Keratinocyte (primary cell): Measurements from ENCODE around the gene TMEM52. TPM values are rescaled to one million over a fixed set of nuclear protein-coding genes. Genes with fewer than 3 reads are reported as not detected.
A peak's percentile ranks its signal among the peaks of the same experiment; 100 is the strongest.

ENCODE experiments used
- DNase-seq: peaks from one replicate; pipeline ENCODE4 v3.0.0-alpha.2; 2011; ENCODE audit warnings: low read depth, missing footprints, low spot score
- FAIRE-seq: peaks from 2 replicates; lab custom pipeline; 2011; peaks lifted over from hg19 to GRCh38; lab: Jason Lieb, UNC
- H2AFZ ChIP-seq: 2 replicates; pipeline ENCODE4 v1.6.0; 2012; ENCODE audit warnings: low read length, control low read depth, inconsistent platforms; ENCODE audit not compliant: control insufficient read depth
- H3K27ac ChIP-seq: 2 replicates; pipeline ENCODE4 v1.5.1; 2011; ENCODE audit warnings: low read length; ENCODE audit not compliant: control insufficient read depth, insufficient read depth
- H3K27me3 ChIP-seq: 3 replicates; pipeline ENCODE4 v1.6.0; 2011; ENCODE audit warnings: low read length; ENCODE audit not compliant: control insufficient read depth, insufficient read depth; ENCODE audit errors: extremely low read depth
- H3K36me3 ChIP-seq, 2 experiments: 2 replicates in 1 of 2; 3 replicates in 1 of 2; pipeline ENCODE4 v1.5.1; 2011; ENCODE audit warnings: low read length in 2 of 2, mild to moderate bottlenecking in 1 of 2; ENCODE audit not compliant: control insufficient read depth in 2 of 2, insufficient read depth in 2 of 2; ENCODE audit errors: extremely low read depth in 1 of 2
- H3K4me1 ChIP-seq: 3 replicates; pipeline ENCODE4 v1.5.1; 2011; ENCODE audit warnings: low read length; ENCODE audit not compliant: control insufficient read depth, insufficient read depth; ENCODE audit errors: extremely low read depth
- H3K4me2 ChIP-seq: 3 replicates; pipeline ENCODE4 v1.6.0; 2011; ENCODE audit warnings: low read depth, low read length; ENCODE audit not compliant: control insufficient read depth, insufficient read depth; ENCODE audit errors: extremely low read depth
- H3K4me3 ChIP-seq, 3 experiments: fragments of 200-600 bp in 1 of 3; sonication (generic) in 1 of 3; 2 replicates in 2 of 3; 3 replicates in 1 of 3; pipeline ENCODE4 v1.5.1; 2011 to 2016; ENCODE audit warnings: low read length in 3 of 3, mild to moderate bottlenecking in 3 of 3, control low read depth in 2 of 3, inconsistent platforms in 1 of 3, low read depth in 1 of 3, mixed read lengths in 1 of 3, mixed run types in 1 of 3, moderate library complexity in 1 of 3; ENCODE audit not compliant: control insufficient read depth in 2 of 3, insufficient read depth in 2 of 3; ENCODE audit errors: extremely low read depth in 1 of 3
- H3K79me2 ChIP-seq: 2 replicates; pipeline ENCODE4 v1.6.0; 2012; ENCODE audit warnings: low read length; ENCODE audit not compliant: control insufficient read depth, insufficient read depth
- H3K9ac ChIP-seq: 3 replicates; pipeline ENCODE4 v1.6.0; 2011; ENCODE audit warnings: low read length; ENCODE audit not compliant: control insufficient read depth, insufficient read depth; ENCODE audit errors: extremely low read depth
- H3K9me1 ChIP-seq: 3 replicates; pipeline ENCODE4 v1.6.0; 2011; ENCODE audit warnings: low read length; ENCODE audit not compliant: control insufficient read depth, insufficient read depth; ENCODE audit errors: extremely low read depth
- H3K9me3 ChIP-seq: 2 replicates; pipeline ENCODE4 v1.5.1; 2012; ENCODE audit warnings: low read depth, low read length; ENCODE audit not compliant: control insufficient read depth
- H4K20me1 ChIP-seq: 3 replicates; pipeline ENCODE4 v1.6.0; 2011; ENCODE audit warnings: low read length; ENCODE audit not compliant: control insufficient read depth, insufficient read depth; ENCODE audit errors: extremely low read depth
- CTCF ChIP-seq, 3 experiments: IDR thresholded peaks in 1 of 3; conservative IDR thresholded peaks in 1 of 3; optimal IDR thresholded peaks in 1 of 3; 2 replicates in 2 of 3; 3 replicates in 1 of 3; pipeline versions ENCODE3 to v1.5.1; 2011; ENCODE audit warnings: low read length in 3 of 3, mild to moderate bottlenecking in 3 of 3, moderate library complexity in 2 of 3, control low read depth in 1 of 3, inconsistent platforms in 1 of 3; ENCODE audit not compliant: insufficient read depth in 2 of 3; ENCODE audit errors: extremely low read depth in 1 of 3
- EZH2 ChIP-seq: IDR thresholded peaks from one replicate; pipeline ENCODE4 v1.6.1; 2012; ENCODE audit warnings: inconsistent platforms, mild to moderate bottlenecking, low read length, moderate library complexity
- dilution Hi-C: fragments of 300-500 bp; cut with MboI; formaldehyde crosslinking; loops from one replicate; pipeline ENCODE4 v1.7.0; 2020; ENCODE audit warnings: low sequenced_read_pairs; ENCODE audit not compliant: extremely low pct_ligation_motif_present
- polyA minus RNA-seq, 3 experiments: library from RNA; depleted of rRNA, polyadenylated mRNA; stranded (reverse); fragments of >200 nt; gene quantifications; 1 replicate in 1 of 3; 2 replicates in 1 of 3; 3 replicates in 1 of 3; pipeline ENCODE4 v1.2.3, GENCODE V29; 2011
- polyA plus RNA-seq, 5 experiments: library from polyadenylated mRNA; depleted of rRNA in 3 of 5; stranded (reverse) in 3 of 5; stranded (forward) in 1 of 5; unstranded in 1 of 5; fragments of >200 nt; gene quantifications; 1 replicate in 1 of 5; 2 replicates in 3 of 5; 3 replicates in 1 of 5; pipeline versions ENCODE4 v1.2.1 to v1.2.3, GENCODE V29; 2011 to 2012; ENCODE audit warnings: missing spikeins in 2 of 5, low read depth in 1 of 5, low replicate concordance in 1 of 5

The TMEM52 gene
- polyA plus RNA-seq (0.10 to 0.35 TPM (median 0.10 TPM) in 3 replicates), polyA minus RNA-seq (2.0 TPM in 1 of 3 replicates, not detected in the others)
- not detected for polyA plus RNA-seq (2011; ENCODE audit: low read depth)
- 0.14 and 0.17 TPM in 2 replicates for polyA plus RNA-seq (2011; cell fraction: cytosol; rRNA removed)
- polyA plus RNA-seq (2011; cell fraction: nucleus; rRNA removed) = 0.18 and 0.41 TPM in 2 replicates
- polyA plus RNA-seq (2012; ENCODE audit: low replicate concordance) = 0.17 and 0.31 TPM in 2 replicates
- not detected for polyA minus RNA-seq (2011; cell fraction: cytosol; rRNA and poly(A)+ RNA removed)
- polyA minus RNA-seq (2011; cell fraction: nucleus; rRNA and poly(A)+ RNA removed) = not detected in 2 replicates

GRCh38 chr1:1918901-1919303, at the start of gene TMEM52:
TSS of gene TMEM52 (minus strand) at chr1:1919279. CDS start at chr1:1919265, 14 bp downstream.
- no peak within 1 kb of the TSS for H3K27ac ChIP-seq
- no peaks in the 10 kb centered on the region for H3K9me1 ChIP-seq
- FAIRE-seq = no peak
- peak within 1 kb of the TSS; percentile 62 for H3K4me2 ChIP-seq
- TF ChIP-seq CTCF (optimal IDR thresholded peaks at IDR 0.05 in 1 of 3, IDR thresholded peaks at IDR 0.05 in 1 of 3, conservative IDR thresholded peaks at IDR 0.05 in 1 of 3; ENCODE audit: extremely low read depth in 1 of 3, insufficient read depth in 2 of 3, low read length in 3 of 3) (peak in 1 of 3 experiments; percentile 3), EZH2 (no peak)
- dilution Hi-C loops = no loop called here
- H3K36me3 ChIP-seq = no peaks in the 10 kb centered on the region
- H3K27me3 ChIP-seq = peaks cover 6% of the 10 kb centered on the region
- H3K9ac ChIP-seq = peak within 1 kb of the TSS; percentile 37
- H3K79me2 ChIP-seq = no peaks in the 10 kb centered on the region
- no peaks in the 10 kb centered on the region for H4K20me1 ChIP-seq
- no peaks in the 10 kb centered on the region for H3K9me3 ChIP-seq
- DNase-seq = no peak
- H3K4me1 ChIP-seq = no peaks in the 10 kb centered on the region
- H2AFZ ChIP-seq = peak within 1 kb of the TSS; percentile 51
- peak within 1 kb of the TSS; percentile 46 to 56 (median 48) for H3K4me3 ChIP-seq

- Histone ChIP-seq H3K79me2 (no peaks in the 10 kb centered on the region), H4K20me1 (no peaks in the 10 kb centered on the region), H3K36me3 (no peaks in the 10 kb centered on the region), H3K27me3 (peaks cover 5% of the 10 kb centered on the region), H3K4me2 (no peak overlapping the region), H2AFZ (no peak overlapping the region), H3K27ac (no peak overlapping the region), H3K9ac (no peak overlapping the region), H3K4me1 (peaks cover 18% of the 10 kb centered on the region), H3K4me3 (no peak overlapping the region), H3K9me3 (peaks cover 6% of the 10 kb centered on the region), H3K9me1 (no peaks in the 10 kb centered on the region)
- no peak for DNase-seq
- dilution Hi-C loops = no loop called here
- no peak for FAIRE-seq
- TF ChIP-seq EZH2 (no peak), CTCF (optimal IDR thresholded peaks at IDR 0.05 in 1 of 3, IDR thresholded peaks at IDR 0.05 in 1 of 3, conservative IDR thresholded peaks at IDR 0.05 in 1 of 3; ENCODE audit: extremely low read depth in 1 of 3, insufficient read depth in 2 of 3, low read length in 3 of 3) (no peak)
These were observed 48.8 kb upstream of the TMEM52 start for GRCh38 chr1:1967879-1968278.
